Endothelial cell (in vitro differentiated cells): ENCODE results near the gene SRMS. TPM values are rescaled to one million over a fixed set of nuclear protein-coding genes. Genes with fewer than 3 reads are reported as not detected.
"Not testable (repeated sequence)": the region's sequence is repeated elsewhere in the genome, so short reads cannot be mapped to it uniquely, and the experiment has no call there.

ENCODE experiments used
- DNase-seq: peaks from one replicate; pipeline ENCODE4 v3.0.0; 2021; ENCODE audit warnings: low spot score
- H3K27ac Mint-ChIP-seq: one replicate; pipeline ENCODE4 v1.8.0; 2021; ENCODE audit warnings: mixed read lengths, inconsistent platforms; ENCODE audit not compliant: unreplicated experiment
- H3K27me3 Mint-ChIP-seq: one replicate; pipeline ENCODE4 v1.8.0; 2021; ENCODE audit warnings: mild to moderate bottlenecking, moderate library complexity, mixed read lengths, inconsistent platforms; ENCODE audit not compliant: unreplicated experiment
- H3K36me3 Mint-ChIP-seq: one replicate; pipeline ENCODE4 v1.8.0; 2021; ENCODE audit warnings: mild to moderate bottlenecking, low read depth, mixed read lengths, inconsistent platforms; ENCODE audit not compliant: unreplicated experiment
- H3K4me1 Mint-ChIP-seq: one replicate; pipeline ENCODE4 v1.8.0; 2021; ENCODE audit warnings: mild to moderate bottlenecking, mixed read lengths, inconsistent platforms; ENCODE audit not compliant: unreplicated experiment
- H3K4me3 Mint-ChIP-seq: one replicate; pipeline ENCODE4 v1.8.0; 2021; ENCODE audit warnings: mild to moderate bottlenecking, mixed read lengths, inconsistent platforms; ENCODE audit not compliant: unreplicated experiment
- H3K9me3 Mint-ChIP-seq: one replicate; pipeline ENCODE4 v1.8.0; 2021; ENCODE audit warnings: mixed read lengths, inconsistent platforms; ENCODE audit not compliant: unreplicated experiment
- CTCF ChIP-seq: fragments of 200-600 bp; sonication (generic); IDR thresholded peaks from one replicate; pipeline ENCODE4 v1.5.0; 2021; ENCODE audit warnings: antibody characterized with exemption; ENCODE audit not compliant: unreplicated experiment
- total RNA-seq: library from RNA; stranded (reverse); fragmentation: NEBNext Ultra II Directional; extraction: Animal tissue kit (Norgen Biotek cat#: 25700); gene quantifications from one replicate; pipeline ENCODE4 v1.2.1, GENCODE V29; 2021; ENCODE audit not compliant: unreplicated experiment

The SRMS gene
- total RNA-seq, 1 donor from 2014 or later, result not detected

DNA sequence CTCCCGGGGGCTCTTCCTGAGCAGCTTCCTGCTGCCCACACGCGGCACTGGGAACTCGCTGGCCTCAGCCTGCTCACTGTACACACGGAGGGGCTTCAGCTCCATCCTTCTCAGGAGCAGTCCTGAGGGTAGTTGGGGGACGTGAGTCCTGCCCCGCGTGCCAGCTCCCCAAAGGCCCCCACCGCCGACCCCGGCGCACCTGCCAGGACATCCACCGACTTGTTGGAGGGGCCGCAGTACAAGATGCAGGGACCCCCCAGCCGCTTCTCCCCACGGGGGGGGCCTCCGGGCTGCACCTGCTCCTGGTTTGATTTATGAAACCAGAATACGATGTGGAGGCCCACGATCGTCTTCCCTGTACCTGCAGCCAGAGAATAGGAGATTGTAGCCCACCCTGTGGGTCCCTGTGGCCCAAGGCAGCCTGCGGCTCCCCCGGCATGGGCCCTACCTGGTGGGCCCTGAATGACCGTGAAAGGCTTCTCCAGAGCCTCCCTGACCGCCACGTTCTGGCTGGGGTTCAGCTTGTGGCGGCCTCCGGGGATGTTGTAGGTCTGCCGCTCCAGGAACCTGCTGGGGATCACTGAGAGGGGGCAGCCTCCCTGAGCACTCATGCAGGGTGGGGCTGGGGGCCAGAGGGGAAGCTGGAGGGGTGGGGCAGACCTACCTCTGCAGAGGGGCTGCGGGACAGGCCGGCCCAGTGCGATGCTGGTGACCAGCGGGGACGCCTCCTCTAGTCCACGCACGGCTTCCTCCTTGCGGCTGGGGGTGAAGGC lies 14.3 kb upstream of the SRMS start:
- Mint-ChIP-seq H3K27ac (no peak overlapping the region), H3K27me3 (peaks cover 3% of the 10 kb centered on the region), H3K4me1 (no peaks in the 10 kb centered on the region), H3K4me3 (no peak overlapping the region), H3K9me3 (no peaks in the 10 kb centered on the region), H3K36me3 (no peaks in the 10 kb centered on the region)
- TF ChIP-seq CTCF, result no peak
- DNase-seq, result no peak

GRCh38 chr20:63560856-63561609 lies 13.5 kb upstream of the SRMS start:
- Mint-ChIP-seq H3K36me3 (no peaks in the 10 kb centered on the region), H3K4me3 (no peak overlapping the region), H3K27me3 (peaks cover 3% of the 10 kb centered on the region), H3K9me3 (no peaks in the 10 kb centered on the region), H3K4me1 (no peaks in the 10 kb centered on the region), H3K27ac (no peak overlapping the region)
- no peak for DNase-seq
- TF ChIP-seq CTCF, result no peak

GRCh38 chr20:63560333-63560805 lies 12.8 kb upstream of the SRMS start:
- Mint-ChIP-seq H3K4me1 (no peaks in the 10 kb centered on the region), H3K36me3 (no peaks in the 10 kb centered on the region), H3K27me3 (peaks cover under 1% of the 10 kb centered on the region), H3K9me3 (no peaks in the 10 kb centered on the region), H3K4me3 (no peak overlapping the region), H3K27ac (no peak overlapping the region)
- no peak for TF ChIP-seq CTCF
- DNase-seq, result no peak

GRCh38 chr20:63559485-63560332 lies 12.2 kb upstream of the SRMS start:
- not testable (repeated sequence) for H3K36me3 Mint-ChIP-seq, H3K9me3 Mint-ChIP-seq, H3K27me3 Mint-ChIP-seq, H3K4me1 Mint-ChIP-seq, H3K4me3 Mint-ChIP-seq, H3K27ac Mint-ChIP-seq
- DNase-seq, result peak; percentile 47

- no peaks in the 10 kb centered on the region for H3K27me3 Mint-ChIP-seq
- H3K36me3 Mint-ChIP-seq, result no peaks in the 10 kb centered on the region
- no peaks in the 10 kb centered on the region for H3K4me1 Mint-ChIP-seq
- no peak for DNase-seq
- H3K27ac Mint-ChIP-seq, result no peak overlapping the region
- no peaks in the 10 kb centered on the region for H3K9me3 Mint-ChIP-seq
- no peak for TF ChIP-seq CTCF
- no peak overlapping the region for H3K4me3 Mint-ChIP-seq
Measured at GRCh38 chr20:63558804-63559484, 11.4 kb upstream of the SRMS start.
